OCI-LY3 (cell line): ENCODE measurements around the gene IRF1.
"Not testable (repeated sequence)": the region's sequence is repeated elsewhere in the genome, so short reads cannot be mapped to it uniquely, and the experiment has no call there.

Experiments
- H2AFZ ChIP-seq: fragments of 200-600, 300-600 bp; shearing (Covaris generic); 2 replicates; pipeline ENCODE4 v1.6.0; 2014; ENCODE audit warnings: antibody characterized with exemption, low read depth, low read length
- H3K27ac ChIP-seq: fragments of 200-600, 300-600 bp; sonication (generic); 2 replicates; pipeline ENCODE4 v1.5.1; 2014; ENCODE audit warnings: mild to moderate bottlenecking, low read length, moderate library complexity, mixed read lengths
- H3K27me3 ChIP-seq: fragments of 200-600, 300-600 bp; sonication (generic); 2 replicates; pipeline ENCODE4 v1.6.1; 2014; ENCODE audit warnings: low read depth, low read length, mixed read lengths
- H3K36me3 ChIP-seq: fragments of 200-600, 300-600 bp; sonication (generic); replicated peaks from 2 replicates; pipeline ENCODE3; 2014; ENCODE audit warnings: low read depth, low read length, mixed read lengths
- H3K4me1 ChIP-seq: fragments of 300-600, 200-600 bp; sonication (generic); 2 replicates; pipeline ENCODE4 v1.6.1; 2014; ENCODE audit warnings: low read length, mixed read lengths
- H3K4me2 ChIP-seq: fragments of 200-600, 300-600 bp; sonication (generic); 2 replicates; pipeline ENCODE4 v1.6.1; 2014; ENCODE audit warnings: low read length, mixed read lengths
- H3K4me3 ChIP-seq: fragments of 300-600, 200-600 bp; sonication (generic); 2 replicates; pipeline ENCODE4 v1.5.1; 2014; ENCODE audit warnings: antibody characterized with exemption, mild to moderate bottlenecking, low read length, moderate library complexity
- H3K79me2 ChIP-seq: fragments of 300-600, 200-600 bp; shearing (Covaris generic); 2 replicates; pipeline ENCODE4 v1.6.1; 2014; ENCODE audit warnings: mild to moderate bottlenecking, low read length, mixed read lengths
- H3K9ac ChIP-seq: fragments of 300-600, 200-600 bp; shearing (Covaris generic); 2 replicates; pipeline ENCODE4 v1.6.0; 2014; ENCODE audit warnings: mild to moderate bottlenecking, low read length, moderate library complexity
- H3K9me3 ChIP-seq: fragments of 200-600, 300-600 bp; shearing (Covaris generic); 2 replicates; pipeline ENCODE4 v1.6.1; 2014; ENCODE audit warnings: low read length, mixed read lengths; ENCODE audit not compliant: insufficient read depth
- H4K20me1 ChIP-seq: fragments of 200-600, 300-600 bp; sonication (generic); 2 replicates; pipeline ENCODE4 v1.6.1; 2016; ENCODE audit warnings: low read length, mixed read lengths; ENCODE audit not compliant: insufficient read depth
- EZH2phosphoT487 ChIP-seq: fragments of 200-600 bp; shearing (Covaris generic); IDR thresholded peaks from 2 replicates; pipeline ENCODE4 v1.6.1; 2018; ENCODE audit warnings: antibody characterized with exemption, mixed run types, low read depth
- TF ChIP-seq, protein P1 (sequence below): fragments of 200-600, 300-600 bp; sonication (generic); IDR thresholded peaks from 2 replicates; pipeline ENCODE4 v1.5.1; 2014; ENCODE audit warnings: antibody characterized with exemption, low read length, low read depth

IRF1 gene

DNA sequence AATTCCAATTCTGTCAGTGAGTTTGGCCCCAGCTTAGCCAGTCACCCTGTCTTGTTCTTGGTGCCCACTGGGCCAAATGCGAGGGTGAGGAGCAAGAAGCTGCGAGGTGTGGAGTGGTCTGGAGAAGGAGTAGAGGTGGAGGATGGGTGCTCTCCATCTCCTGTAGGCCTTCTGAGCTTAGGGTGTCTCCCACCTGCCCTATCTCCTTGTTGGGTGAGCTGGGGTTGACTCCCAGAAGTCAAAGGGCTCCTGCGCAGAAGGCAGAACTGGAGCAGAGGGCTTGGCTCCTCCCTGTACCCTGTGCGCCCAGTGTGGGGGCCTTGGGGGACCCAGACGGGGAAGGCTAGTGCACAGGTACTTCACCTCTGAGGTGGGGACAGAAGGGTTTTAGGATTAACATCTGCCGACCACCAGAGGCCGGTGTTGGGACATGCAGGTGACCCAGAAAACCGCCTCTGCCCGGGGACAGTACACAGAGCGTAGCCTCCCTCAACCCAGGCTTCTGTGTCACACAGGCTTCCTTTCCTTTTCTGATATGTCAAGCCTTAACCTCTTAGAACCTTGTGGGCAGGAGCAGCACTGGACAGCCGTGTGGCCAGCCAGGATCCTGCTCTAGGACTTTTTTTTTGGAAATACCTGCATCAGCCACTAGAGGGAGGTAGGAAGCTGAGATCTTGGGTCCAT lies 35.9 kb upstream of the IRF1 start:
- Histone ChIP-seq H3K4me3 (peak overlapping the region; percentile 66), H3K9me3 (0 out of 2 replicates have a peak, but pooled peaks cover 13% of the 10 kb centered on the region), H3K36me3 (peaks cover 7% of the 10 kb centered on the region), H3K79me2 (no peaks in the 10 kb centered on the region), H3K4me1 (peaks cover 36% of the 10 kb centered on the region), H2AFZ (peak overlapping the region; percentile 62; the same call in 1 of the 2 replicates), H3K4me2 (peak overlapping the region; percentile 72), H4K20me1 (no peaks in the 10 kb centered on the region), H3K9ac (no peak overlapping the region; the same call in 1 of the 2 replicates), H3K27me3 (0 out of 2 replicates have a peak, but pooled peaks cover 2% of the 10 kb centered on the region), H3K27ac (peak overlapping the region; percentile 88; the same call in 1 of the 2 replicates)
- TF ChIP-seq, protein P1, sequence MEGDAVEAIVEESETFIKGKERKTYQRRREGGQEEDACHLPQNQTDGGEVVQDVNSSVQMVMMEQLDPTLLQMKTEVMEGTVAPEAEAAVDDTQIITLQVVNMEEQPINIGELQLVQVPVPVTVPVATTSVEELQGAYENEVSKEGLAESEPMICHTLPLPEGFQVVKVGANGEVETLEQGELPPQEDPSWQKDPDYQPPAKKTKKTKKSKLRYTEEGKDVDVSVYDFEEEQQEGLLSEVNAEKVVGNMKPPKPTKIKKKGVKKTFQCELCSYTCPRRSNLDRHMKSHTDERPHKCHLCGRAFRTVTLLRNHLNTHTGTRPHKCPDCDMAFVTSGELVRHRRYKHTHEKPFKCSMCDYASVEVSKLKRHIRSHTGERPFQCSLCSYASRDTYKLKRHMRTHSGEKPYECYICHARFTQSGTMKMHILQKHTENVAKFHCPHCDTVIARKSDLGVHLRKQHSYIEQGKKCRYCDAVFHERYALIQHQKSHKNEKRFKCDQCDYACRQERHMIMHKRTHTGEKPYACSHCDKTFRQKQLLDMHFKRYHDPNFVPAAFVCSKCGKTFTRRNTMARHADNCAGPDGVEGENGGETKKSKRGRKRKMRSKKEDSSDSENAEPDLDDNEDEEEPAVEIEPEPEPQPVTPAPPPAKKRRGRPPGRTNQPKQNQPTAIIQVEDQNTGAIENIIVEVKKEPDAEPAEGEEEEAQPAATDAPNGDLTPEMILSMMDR = peak; percentile 82
- TF ChIP-seq EZH2phosphoT487 = no peak

DNA sequence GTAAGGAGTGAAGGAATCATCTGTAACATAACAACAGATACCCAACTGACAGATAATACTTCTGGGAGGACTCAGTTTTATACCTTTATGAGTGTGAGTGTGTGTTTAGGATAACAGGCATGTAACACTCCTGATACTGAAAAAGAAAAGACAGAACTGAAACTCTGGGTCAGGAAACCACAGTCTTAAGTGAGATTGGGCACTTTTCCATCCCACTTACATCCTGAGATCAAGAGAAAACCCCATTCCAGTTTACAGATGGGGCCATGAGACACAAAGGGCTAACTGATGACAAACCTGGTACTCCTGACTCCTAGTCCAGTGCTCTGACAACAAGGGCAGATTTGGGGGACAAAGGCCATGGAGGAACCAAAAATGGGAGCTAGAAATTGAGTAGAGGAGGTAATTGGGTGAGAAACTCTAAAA lies 34.7 kb upstream of the IRF1 start:
- Histone ChIP-seq H3K79me2 (no peaks in the 10 kb centered on the region), H3K4me1 (peaks cover 43% of the 10 kb centered on the region), H4K20me1 (no peaks in the 10 kb centered on the region), H3K4me2 (peak overlapping the region; percentile 72), H3K27me3 (no peaks in the 10 kb centered on the region), H2AFZ (no peak overlapping the region), H3K4me3 (peak overlapping the region; percentile 43; the same call in 1 of the 2 replicates), H3K27ac (peak overlapping the region; percentile 88), H3K9ac (peak overlapping the region; percentile 28; the same call in 1 of the 2 replicates), H3K36me3 (peaks cover 7% of the 10 kb centered on the region), H3K9me3 (0 out of 2 replicates have a peak, but pooled peaks cover 16% of the 10 kb centered on the region)
- TF ChIP-seq EZH2phosphoT487 = no peak
- TF ChIP-seq, protein P1 = no peak

DNA sequence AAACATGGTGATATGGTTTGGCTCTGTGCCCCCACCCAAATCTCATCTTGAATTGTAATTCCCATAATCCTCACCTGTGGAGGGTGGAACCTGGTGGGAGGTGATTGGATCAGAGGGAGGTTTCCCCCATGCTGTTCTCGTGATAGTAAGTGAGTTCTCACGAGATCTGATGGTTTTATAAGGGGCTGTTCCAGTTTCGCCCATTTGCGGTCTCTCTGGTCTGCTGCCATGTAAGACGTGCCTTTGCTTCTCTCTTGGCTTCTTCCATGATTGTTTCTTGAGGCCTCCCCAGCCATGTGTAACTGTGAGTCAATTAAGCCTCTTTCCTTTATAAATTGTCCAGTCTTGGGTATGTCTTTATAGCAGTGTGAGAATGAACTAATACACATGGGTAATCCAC lies 34.3 kb upstream of the IRF1 start:
- H3K9me3 ChIP-seq = 0 out of 2 replicates have a peak, but pooled peaks cover 16% of the 10 kb centered on the region
- not testable (repeated sequence) for H3K27me3 ChIP-seq, H3K36me3 ChIP-seq, H3K9ac ChIP-seq, H3K79me2 ChIP-seq, H3K4me3 ChIP-seq, H2AFZ ChIP-seq, H4K20me1 ChIP-seq
- peak overlapping the region; percentile 72 for H3K4me2 ChIP-seq
- peaks cover 46% of the 10 kb centered on the region for H3K4me1 ChIP-seq
- H3K27ac ChIP-seq = peak overlapping the region; percentile 88

DNA sequence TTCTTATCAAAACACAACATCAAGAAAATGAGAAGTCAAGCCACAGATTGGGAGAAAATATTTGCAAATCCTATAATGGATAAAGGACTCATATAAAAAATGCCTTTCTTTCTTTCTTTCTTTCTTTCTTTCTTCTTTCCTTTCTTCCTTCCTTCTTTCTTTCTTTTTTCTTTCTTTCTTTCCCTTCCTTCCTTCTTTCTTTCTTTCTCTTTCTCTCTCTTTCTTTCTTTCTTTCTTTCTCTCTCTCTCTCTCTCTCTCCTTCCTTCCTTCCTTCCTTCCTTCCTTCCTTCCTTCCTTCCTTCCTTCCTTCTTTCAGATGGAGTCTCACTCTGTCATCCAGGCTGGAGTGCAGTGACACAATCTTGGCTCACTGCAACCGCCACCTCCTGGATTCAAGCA lies 31.5 kb upstream of the IRF1 start:
- H2AFZ ChIP-seq, H3K27ac ChIP-seq, H3K9ac ChIP-seq, H3K4me2 ChIP-seq, H3K36me3 ChIP-seq, H3K27me3 ChIP-seq, H4K20me1 ChIP-seq, H3K4me3 ChIP-seq, H3K79me2 ChIP-seq: not testable (repeated sequence)
- H3K4me1 ChIP-seq = peaks cover 37% of the 10 kb centered on the region
- 0 out of 2 replicates have a peak, but pooled peaks cover 16% of the 10 kb centered on the region for H3K9me3 ChIP-seq

DNA sequence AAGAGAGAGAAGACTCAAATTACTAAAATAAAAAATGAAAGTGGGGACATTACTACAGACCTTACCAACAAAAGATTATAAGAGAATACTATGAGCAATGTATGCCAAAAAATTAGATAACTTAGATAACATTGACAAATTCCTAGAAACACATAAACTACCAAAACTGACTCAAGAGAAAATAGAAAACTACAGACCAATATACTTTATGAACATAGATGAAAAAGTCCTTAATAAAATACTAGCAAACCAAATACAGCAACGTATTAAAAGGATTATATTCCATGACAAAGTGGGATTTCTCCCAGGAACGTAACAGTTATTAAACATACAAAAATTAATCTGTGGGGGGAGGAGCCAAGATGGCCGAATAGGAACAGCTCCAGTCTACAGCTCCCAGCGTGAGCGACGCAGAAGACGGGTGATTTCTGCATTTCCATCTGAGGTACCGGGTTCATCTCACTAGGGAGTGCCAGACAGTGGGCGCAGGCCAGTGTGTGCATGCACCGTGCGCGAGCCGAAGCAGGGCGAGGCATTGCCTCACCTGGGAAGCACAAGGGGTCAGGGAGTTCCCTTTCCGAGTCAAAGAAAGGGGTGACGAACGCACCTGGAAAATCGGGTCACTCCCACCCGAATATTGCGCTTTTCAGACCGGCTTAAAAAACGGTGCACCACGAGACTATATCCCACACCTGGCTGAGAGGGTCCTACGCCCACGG lies 23.2 kb upstream of the IRF1 start:
- H2AFZ ChIP-seq, H3K9me3 ChIP-seq, H3K4me1 ChIP-seq: not testable (repeated sequence)

More for the DNA sequence above, 23.2 kb upstream of the IRF1 start:
- H3K27ac ChIP-seq, H3K79me2 ChIP-seq, H3K4me2 ChIP-seq, H4K20me1 ChIP-seq, H3K27me3 ChIP-seq, H3K4me3 ChIP-seq, H3K36me3 ChIP-seq, H3K9ac ChIP-seq: not testable (repeated sequence)
